HL-60 (cell line): ENCODE results near the gene ADAMTSL4.
A peak's percentile ranks its signal among the peaks of the same experiment; 100 is the strongest.
"Not testable (repeated sequence)": the region's sequence is repeated elsewhere in the genome, so short reads cannot be mapped to it uniquely, and the experiment has no call there.

Experiments
- DNase-seq, 2 experiments: peaks; one replicate each; pipeline ENCODE4 v3.0.0-alpha.2; 2010 to 2020; ENCODE audit warnings: low read depth in 1 of 2, low spot score in 1 of 2
- H3K27ac ChIP-seq: fragments of 250-450 bp; sonication (Bioruptor Pico); replicated peaks from 2 replicates; pipeline ENCODE4 v1.5.1; 2020; ENCODE audit warnings: mild to moderate bottlenecking, moderate library complexity
- H3K27me3 ChIP-seq: fragments of 250-450 bp; sonication (Bioruptor Pico); 2 replicates; pipeline ENCODE4 v1.5.1; 2021; ENCODE audit warnings: mild to moderate bottlenecking, moderate library complexity; ENCODE audit not compliant: insufficient read depth, poor library complexity, severe bottlenecking
- H3K4me3 ChIP-seq: replicated peaks from 2 replicates; pipeline ENCODE4 v1.5.1; 2011; ENCODE audit warnings: mild to moderate bottlenecking, control low read depth, low read length; ENCODE audit not compliant: insufficient read depth
- GABPA ChIP-seq: IDR thresholded peaks from 2 replicates; pipeline ENCODE4 v1.6.1; 2012; ENCODE audit warnings: low read depth
- POLR2AphosphoS5 ChIP-seq: IDR thresholded peaks from 2 replicates; pipeline ENCODE4 v1.6.1; 2012; ENCODE audit warnings: low read depth
- SPI1 ChIP-seq: IDR thresholded peaks from 2 replicates; pipeline ENCODE4 v1.6.1; 2012; ENCODE audit warnings: low read depth, mild to moderate bottlenecking, borderline replicate concordance
- TF ChIP-seq, protein P1 (sequence below): IDR thresholded peaks from one replicate; pipeline ENCODE4 v1.5.1; 2011; ENCODE audit warnings: low read length, control low read depth, inconsistent platforms; ENCODE audit not compliant: insufficient read depth
- TF ChIP-seq, protein P2 (sequence below): IDR thresholded peaks from 2 replicates; pipeline ENCODE4 v1.6.1; 2012; ENCODE audit warnings: low read depth; ENCODE audit not compliant: insufficient replicate concordance

The ADAMTSL4 gene

DNA sequence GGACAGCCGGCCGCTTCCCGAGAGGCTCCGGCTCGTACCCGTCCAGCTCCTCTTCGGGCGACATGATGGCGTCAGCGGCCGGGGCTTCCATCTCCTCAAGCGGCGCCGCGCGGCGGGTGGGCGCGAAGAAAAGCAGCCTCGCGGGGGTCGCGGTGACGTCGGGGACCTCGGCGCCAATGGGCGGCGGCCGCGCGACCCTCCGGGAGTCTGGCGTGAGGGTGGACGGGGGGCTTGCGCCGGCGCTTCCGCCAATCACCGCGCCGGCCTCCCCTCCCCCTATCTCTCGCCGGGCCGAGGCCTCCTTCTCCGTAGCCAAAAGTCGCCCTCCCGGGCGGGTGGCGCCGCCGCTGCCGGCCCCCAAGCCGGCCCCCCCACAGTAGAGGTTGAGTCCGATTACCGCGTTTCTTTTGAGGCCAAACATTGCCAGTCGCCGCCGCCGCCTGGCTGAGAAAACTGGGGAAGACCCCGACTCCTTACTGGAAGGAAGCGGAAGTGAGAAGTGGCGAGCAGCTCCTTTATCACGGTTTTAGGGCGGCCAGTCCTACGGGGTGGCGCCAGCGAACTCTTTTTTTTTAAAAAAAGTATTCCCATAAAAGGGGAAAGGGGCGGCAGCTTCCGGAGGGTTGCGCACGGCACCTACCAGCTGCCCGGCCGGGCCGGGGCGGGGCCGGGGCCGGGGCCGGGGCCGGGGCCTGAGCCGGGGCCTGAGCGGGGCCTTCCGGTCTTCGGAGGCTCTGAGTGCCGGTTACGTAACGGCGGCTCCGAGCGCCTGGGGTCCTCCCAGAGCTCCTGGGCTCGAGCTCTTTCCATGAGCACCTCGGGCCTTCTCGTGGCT lies 30.1 kb downstream of the ADAMTSL4 start, which contains the start of gene MCL1:
TSS of gene MCL1 (minus strand) at position 501 of the 835 bp plus-strand sequence. CDS start at position 421, 80 bp downstream.
- Histone ChIP-seq H3K4me3 (peak within 1 kb of the TSS; percentile 93), H3K27ac (peak within 1 kb of the TSS; percentile 99), H3K27me3 (no peaks in the 10 kb centered on the region)
- TF ChIP-seq, protein P1, sequence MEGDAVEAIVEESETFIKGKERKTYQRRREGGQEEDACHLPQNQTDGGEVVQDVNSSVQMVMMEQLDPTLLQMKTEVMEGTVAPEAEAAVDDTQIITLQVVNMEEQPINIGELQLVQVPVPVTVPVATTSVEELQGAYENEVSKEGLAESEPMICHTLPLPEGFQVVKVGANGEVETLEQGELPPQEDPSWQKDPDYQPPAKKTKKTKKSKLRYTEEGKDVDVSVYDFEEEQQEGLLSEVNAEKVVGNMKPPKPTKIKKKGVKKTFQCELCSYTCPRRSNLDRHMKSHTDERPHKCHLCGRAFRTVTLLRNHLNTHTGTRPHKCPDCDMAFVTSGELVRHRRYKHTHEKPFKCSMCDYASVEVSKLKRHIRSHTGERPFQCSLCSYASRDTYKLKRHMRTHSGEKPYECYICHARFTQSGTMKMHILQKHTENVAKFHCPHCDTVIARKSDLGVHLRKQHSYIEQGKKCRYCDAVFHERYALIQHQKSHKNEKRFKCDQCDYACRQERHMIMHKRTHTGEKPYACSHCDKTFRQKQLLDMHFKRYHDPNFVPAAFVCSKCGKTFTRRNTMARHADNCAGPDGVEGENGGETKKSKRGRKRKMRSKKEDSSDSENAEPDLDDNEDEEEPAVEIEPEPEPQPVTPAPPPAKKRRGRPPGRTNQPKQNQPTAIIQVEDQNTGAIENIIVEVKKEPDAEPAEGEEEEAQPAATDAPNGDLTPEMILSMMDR: no peak
- TF ChIP-seq, protein P2, sequence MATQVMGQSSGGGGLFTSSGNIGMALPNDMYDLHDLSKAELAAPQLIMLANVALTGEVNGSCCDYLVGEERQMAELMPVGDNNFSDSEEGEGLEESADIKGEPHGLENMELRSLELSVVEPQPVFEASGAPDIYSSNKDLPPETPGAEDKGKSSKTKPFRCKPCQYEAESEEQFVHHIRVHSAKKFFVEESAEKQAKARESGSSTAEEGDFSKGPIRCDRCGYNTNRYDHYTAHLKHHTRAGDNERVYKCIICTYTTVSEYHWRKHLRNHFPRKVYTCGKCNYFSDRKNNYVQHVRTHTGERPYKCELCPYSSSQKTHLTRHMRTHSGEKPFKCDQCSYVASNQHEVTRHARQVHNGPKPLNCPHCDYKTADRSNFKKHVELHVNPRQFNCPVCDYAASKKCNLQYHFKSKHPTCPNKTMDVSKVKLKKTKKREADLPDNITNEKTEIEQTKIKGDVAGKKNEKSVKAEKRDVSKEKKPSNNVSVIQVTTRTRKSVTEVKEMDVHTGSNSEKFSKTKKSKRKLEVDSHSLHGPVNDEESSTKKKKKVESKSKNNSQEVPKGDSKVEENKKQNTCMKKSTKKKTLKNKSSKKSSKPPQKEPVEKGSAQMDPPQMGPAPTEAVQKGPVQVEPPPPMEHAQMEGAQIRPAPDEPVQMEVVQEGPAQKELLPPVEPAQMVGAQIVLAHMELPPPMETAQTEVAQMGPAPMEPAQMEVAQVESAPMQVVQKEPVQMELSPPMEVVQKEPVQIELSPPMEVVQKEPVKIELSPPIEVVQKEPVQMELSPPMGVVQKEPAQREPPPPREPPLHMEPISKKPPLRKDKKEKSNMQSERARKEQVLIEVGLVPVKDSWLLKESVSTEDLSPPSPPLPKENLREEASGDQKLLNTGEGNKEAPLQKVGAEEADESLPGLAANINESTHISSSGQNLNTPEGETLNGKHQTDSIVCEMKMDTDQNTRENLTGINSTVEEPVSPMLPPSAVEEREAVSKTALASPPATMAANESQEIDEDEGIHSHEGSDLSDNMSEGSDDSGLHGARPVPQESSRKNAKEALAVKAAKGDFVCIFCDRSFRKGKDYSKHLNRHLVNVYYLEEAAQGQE: peak; percentile 70
- TF ChIP-seq POLR2AphosphoS5: peak; percentile 89
- peak; percentile 91 for TF ChIP-seq SPI1
- TF ChIP-seq GABPA: peak; percentile 58
- DNase-seq: peak; percentile 96

DNA sequence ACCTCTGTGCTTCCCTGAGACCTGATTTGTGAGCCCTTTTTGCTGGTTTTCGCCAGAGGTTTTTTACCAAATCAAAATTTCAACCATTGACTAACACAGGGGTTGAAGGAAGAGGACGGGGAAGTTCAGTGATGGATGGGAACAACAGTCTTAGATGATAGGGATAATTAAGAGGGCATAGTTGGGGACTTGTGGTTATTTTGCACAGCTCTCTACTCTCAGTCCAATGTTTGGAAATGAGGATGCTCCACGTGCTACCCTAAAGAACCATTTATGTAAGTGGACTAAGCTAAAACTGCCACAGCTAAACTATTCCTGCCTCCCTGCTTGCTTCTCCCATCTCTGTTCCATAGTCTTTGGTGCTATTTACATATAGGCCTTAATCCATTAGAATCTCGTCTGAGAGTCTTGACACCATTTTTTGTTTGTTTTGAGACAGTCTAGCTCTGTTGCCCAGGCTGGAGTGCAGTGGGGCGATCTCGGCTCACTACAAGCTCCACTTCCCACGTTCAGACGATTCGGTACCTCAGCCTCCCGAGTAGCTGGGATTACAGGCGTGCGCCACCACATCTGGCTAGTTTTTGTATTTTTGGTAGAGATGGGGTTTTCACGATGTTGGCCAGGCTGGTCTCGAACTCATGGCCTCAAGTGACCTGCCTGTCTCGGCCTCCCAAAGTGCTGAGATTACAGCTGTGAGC lies 30.9 kb downstream of the ADAMTSL4 start:
- no peaks in the 10 kb centered on the region for H3K27me3 ChIP-seq
- no peak for DNase-seq
- TF ChIP-seq, protein P2: no peak
- no peak for TF ChIP-seq SPI1
- TF ChIP-seq, protein P1: no peak
- no peak for TF ChIP-seq GABPA
- no peak for TF ChIP-seq POLR2AphosphoS5
- H3K4me3 ChIP-seq: peak overlapping the region; percentile 44
- peak overlapping the region; percentile 99 for H3K27ac ChIP-seq

DNA sequence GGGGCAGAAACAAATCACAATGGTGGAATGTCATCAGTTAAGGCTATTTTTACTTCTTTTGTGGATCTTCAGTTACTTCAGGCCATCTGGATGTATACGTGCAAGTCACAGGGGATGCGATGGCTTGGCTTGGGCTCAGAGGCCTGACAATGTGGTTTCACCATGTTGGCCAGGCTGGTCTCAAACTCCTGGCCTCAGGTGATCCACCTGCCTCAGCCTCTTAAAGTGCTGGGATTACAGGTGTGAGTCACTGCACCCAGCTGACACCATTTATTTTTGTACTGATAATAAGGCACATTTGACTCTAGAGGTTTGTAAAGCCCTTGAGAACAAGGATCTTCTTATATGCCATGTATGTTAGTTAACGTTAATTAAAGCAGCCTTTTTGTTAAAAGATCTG lies 31.8 kb downstream of the ADAMTSL4 start:
- H3K27ac ChIP-seq, DNase-seq, H3K4me3 ChIP-seq, H3K27me3 ChIP-seq: not testable (repeated sequence)

DNA sequence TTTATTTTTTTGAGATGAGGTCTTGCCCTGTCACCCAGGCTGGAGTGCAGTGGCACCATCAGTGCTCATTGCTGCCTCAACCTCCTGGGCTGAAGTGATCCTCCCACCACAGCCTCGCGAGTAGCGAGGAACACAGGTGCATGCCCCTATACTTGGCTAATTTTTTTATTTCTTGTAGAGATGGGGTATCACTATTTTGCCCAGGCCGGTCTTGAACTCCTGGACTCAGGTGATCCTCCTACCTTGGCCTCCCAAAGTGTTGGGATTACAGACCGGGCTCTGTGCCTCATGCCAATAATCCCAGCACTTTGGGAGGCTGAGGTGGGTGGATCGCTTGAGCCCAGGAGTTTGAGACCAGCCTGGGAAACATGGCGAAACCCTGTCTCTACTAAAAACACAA lies 32.2 kb downstream of the ADAMTSL4 start:
- not testable (repeated sequence) for H3K27ac ChIP-seq

DNA sequence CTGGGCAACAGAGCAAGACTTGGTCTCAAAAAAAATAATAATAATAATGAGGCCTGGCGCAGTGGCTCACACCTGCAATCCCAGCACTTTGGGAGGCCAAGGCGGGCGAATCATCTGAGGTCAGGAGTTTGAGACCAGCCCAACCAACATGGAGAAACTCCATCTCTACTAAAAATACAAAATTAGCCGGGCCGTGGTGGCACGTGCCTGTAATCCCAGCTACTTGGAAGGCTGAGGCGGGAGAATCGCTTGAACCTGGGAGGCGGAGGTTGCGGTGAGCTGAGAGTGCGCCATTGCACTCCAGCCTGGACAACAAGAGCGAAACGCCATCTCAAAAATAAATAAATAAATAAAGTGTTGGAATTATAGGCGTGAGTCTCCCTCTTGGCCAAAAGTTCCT lies 32.8 kb downstream of the ADAMTSL4 start:
- H3K27ac ChIP-seq, H3K27me3 ChIP-seq, DNase-seq, H3K4me3 ChIP-seq: not testable (repeated sequence)

More for the DNA sequence above, 32.2 kb downstream of the ADAMTSL4 start:
- not testable (repeated sequence) for DNase-seq, H3K27me3 ChIP-seq, H3K4me3 ChIP-seq
